Parietal lobe (tissue), 1 donor: ENCODE results near the gene FEZ2. TPM values are rescaled to one million over a fixed set of nuclear protein-coding genes. Genes with fewer than 3 reads are reported as not detected.

ENCODE experiments used
- total RNA-seq: library from RNA; depleted of rRNA; stranded (reverse); fragments of >200 nt; gene quantifications from one replicate; pipeline ENCODE4 v1.2.3, GENCODE V29; 2014

FEZ2 gene, protein sequence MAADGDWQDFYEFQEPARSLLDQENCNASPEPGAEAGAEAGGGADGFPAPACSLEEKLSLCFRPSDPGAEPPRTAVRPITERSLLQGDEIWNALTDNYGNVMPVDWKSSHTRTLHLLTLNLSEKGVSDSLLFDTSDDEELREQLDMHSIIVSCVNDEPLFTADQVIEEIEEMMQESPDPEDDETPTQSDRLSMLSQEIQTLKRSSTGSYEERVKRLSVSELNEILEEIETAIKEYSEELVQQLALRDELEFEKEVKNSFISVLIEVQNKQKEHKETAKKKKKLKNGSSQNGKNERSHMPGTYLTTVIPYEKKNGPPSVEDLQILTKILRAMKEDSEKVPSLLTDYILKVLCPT
- 73.9 TPM for total RNA-seq

DNA sequence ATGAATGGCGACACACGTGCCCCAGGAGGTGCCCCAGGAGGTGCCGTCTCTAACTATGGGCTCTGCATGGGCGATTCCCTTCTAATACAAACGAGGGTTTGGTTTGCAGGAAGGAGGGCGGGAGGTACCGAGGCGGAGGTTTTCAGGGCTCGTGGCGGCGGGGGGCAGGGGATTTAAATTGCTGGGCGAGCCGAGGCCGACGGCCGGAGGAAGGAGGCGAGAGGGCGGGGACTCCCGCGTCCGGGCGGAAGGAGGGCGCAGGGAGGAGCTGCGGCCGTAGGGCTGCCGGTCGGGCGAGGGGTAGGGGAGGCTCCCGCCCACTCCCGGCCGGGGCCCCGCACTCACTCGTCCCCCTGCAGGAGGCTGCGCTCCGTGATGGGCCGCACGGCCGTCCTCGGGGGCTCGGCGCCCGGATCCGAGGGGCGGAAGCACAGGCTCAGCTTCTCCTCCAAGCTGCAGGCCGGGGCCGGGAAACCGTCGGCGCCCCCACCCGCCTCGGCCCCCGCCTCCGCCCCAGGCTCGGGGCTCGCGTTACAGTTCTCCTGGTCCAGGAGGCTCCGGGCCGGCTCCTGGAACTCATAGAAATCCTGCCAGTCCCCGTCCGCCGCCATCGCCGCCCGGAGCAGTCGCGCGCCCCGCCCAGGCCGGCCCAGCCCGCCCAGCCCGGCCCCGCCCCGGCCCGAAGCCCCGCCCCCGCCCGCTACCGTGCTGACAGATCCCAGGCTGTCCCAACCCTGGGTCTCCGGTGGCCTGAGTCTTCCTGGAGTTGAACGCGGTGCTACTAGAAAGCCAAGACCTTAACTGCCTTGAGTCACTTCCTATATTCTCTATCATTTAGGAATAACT lies at the start of gene FEZ2:
Gene FEZ2 (minus strand): TSS at position 637 of the 846 bp plus-strand sequence. CDS start 26 bp downstream, at position 611.

Other genes with a start within 250 kb of the FEZ2 start
- gene CRIM1, start 242.4 kb downstream of the FEZ2 start, total RNA-seq = 87.3 TPM
- gene VIT, start 98.5 kb upstream of the FEZ2 start, total RNA-seq = 0.31 TPM